ENCODE data around the gene SCD5. TPM values are rescaled to one million over a fixed set of nuclear protein-coding genes. Genes with fewer than 3 reads are reported as not detected.

Gene SCD5
- total RNA-seq, 4 donors from 2014 or later, result 17.6 to 28.4 (median 22.9) TPM

DNA sequence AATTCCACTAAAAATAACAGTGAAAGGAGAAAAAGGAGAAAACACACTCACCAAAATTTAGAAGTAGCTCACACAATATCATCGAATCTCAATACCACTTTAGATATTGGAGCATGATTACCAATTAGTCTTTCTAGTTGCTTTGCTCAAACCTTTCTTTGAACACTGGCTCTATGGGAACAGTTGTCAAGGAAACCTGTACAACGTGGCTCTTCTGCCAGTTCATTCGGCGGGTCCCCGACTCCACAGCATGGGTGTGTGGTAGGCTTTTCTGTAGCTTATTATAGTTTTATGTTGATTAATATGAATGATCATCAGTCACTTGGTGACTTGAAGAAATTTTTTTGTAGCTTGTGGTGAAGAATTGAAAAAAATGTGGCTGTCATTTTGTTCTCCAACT lies 186.6 kb downstream of the SCD5 start:
- no peak for DNase-seq (ENCODE audit: extremely low spot score)
- H3K27me3 ChIP-seq, result peaks cover 0 to 6% (median 0%) of the 10 kb centered on the region in 4 donors
- H3K4me3 ChIP-seq, result no peak overlapping the region
- no peak overlapping the region for H3K27ac ChIP-seq (replicated peaks in 1 of 4)
- TF ChIP-seq EP300 (IDR thresholded peaks at IDR 0.05), result no peak
- TF ChIP-seq, protein P1, sequence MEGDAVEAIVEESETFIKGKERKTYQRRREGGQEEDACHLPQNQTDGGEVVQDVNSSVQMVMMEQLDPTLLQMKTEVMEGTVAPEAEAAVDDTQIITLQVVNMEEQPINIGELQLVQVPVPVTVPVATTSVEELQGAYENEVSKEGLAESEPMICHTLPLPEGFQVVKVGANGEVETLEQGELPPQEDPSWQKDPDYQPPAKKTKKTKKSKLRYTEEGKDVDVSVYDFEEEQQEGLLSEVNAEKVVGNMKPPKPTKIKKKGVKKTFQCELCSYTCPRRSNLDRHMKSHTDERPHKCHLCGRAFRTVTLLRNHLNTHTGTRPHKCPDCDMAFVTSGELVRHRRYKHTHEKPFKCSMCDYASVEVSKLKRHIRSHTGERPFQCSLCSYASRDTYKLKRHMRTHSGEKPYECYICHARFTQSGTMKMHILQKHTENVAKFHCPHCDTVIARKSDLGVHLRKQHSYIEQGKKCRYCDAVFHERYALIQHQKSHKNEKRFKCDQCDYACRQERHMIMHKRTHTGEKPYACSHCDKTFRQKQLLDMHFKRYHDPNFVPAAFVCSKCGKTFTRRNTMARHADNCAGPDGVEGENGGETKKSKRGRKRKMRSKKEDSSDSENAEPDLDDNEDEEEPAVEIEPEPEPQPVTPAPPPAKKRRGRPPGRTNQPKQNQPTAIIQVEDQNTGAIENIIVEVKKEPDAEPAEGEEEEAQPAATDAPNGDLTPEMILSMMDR (IDR thresholded peaks at IDR 0.05), result no peak
- no peak for TF ChIP-seq POLR2AphosphoS5 (IDR thresholded peaks at IDR 0.05)
- TF ChIP-seq POLR2A (IDR thresholded peaks at IDR 0.05; ENCODE audit: low read depth), result no peak
- WGBS, result 88% methylated on average over 5 of the region's 5 CpGs
- intact Hi-C loops (cut with DNase I), result no loop called here
- H3K36me3 ChIP-seq, result no peaks in the 10 kb centered on the region
- H3K9me3 ChIP-seq, result no peaks in the 10 kb centered on the region
- H3K4me1 ChIP-seq, result no peaks in the 10 kb centered on the region

DNA sequence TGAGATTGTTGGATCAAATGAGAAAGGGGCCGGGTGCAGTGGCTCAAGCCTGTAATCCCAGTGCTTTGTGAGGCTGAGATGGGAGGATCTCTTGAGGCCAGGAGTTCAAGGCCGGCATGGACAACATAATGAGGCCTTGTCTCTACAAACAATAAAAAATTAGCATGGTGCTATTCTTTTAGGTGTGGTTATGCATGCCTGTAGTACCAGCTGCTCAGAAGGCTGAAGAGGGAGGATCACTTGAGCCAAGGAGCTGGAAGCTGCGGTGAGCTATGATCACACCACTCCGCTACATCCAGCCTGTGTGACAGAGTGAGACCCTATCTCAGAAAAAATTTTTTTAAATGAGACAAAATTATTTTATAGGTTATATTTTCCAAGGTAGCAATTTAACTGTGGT lies 187.1 kb downstream of the SCD5 start:
- H3K4me3 ChIP-seq, result no peak overlapping the region
- no peaks in the 10 kb centered on the region for H3K9me3 ChIP-seq
- DNase-seq (ENCODE audit: extremely low spot score), result no peak
- no peak overlapping the region for H3K27ac ChIP-seq (replicated peaks in 1 of 4)
- TF ChIP-seq POLR2A (IDR thresholded peaks at IDR 0.05; ENCODE audit: low read depth) (no peak), POLR2AphosphoS5 (IDR thresholded peaks at IDR 0.05) (no peak), EP300 (IDR thresholded peaks at IDR 0.05) (no peak)
- TF ChIP-seq, protein P1 (IDR thresholded peaks at IDR 0.05), result no peak
- no peaks in the 10 kb centered on the region for H3K4me1 ChIP-seq
- no peaks in the 10 kb centered on the region for H3K36me3 ChIP-seq
- 93% methylated on average over 4 of the region's 4 CpGs for WGBS
- intact Hi-C loops (cut with DNase I), result no loop called here
- H3K27me3 ChIP-seq, result peaks cover 0 to 6% (median 0%) of the 10 kb centered on the region in 4 donors

DNA sequence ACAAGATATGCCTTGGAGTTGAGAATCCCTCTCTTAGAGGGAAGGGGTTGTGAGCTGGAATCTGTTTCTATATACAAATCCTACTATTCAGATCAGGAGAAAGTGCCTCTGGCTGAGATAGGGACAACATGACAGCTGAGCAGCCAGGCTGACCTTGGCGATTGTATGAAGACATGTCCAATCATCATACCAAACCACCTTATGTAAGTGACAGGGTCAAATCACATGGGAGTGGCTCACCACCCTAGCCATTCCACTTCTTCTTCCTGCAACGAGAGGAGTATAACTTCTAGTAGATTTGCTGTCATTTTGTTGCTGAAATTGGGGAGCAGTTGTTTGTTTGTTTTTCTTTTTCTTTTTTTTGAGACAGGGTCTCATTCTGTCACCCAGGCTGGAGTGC lies 188.6 kb downstream of the SCD5 start:
- no peaks in the 10 kb centered on the region for H3K9me3 ChIP-seq
- TF ChIP-seq EP300 (IDR thresholded peaks at IDR 0.05), result no peak
- TF ChIP-seq POLR2AphosphoS5 (IDR thresholded peaks at IDR 0.05), result no peak
- TF ChIP-seq POLR2A (IDR thresholded peaks at IDR 0.05; ENCODE audit: low read depth), result no peak
- TF ChIP-seq, protein P1 (IDR thresholded peaks at IDR 0.05), result no peak
- WGBS, result 92% methylated on average over 2 of the region's 2 CpGs
- no peak overlapping the region for H3K4me3 ChIP-seq
- intact Hi-C loops (cut with DNase I), result no loop called here
- no peaks in the 10 kb centered on the region for H3K36me3 ChIP-seq
- DNase-seq (ENCODE audit: extremely low spot score), result no peak
- H3K4me1 ChIP-seq, result no peaks in the 10 kb centered on the region
- no peaks in the 10 kb centered on the region for H3K27me3 ChIP-seq
- H3K27ac ChIP-seq (replicated peaks in 1 of 4), result no peak overlapping the region

DNA sequence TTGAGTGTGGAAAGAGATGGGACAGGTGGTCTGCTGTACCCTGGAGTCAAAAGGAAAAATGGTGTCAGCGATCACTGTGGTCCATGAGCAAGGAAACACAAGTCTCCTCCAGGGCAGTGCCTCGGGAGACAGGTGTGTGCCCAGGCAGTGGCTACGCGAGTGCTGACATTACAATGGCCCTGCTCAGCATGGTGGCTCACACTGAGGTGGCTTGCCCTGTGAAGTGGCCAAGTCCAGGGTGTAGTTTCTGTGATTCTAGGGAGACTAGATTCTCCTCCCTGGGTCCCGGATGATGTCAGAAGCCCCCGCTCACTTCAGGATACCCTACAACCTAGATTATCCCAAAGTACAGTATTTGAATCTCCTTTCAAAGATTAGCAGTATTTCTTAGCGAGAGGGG lies 192.0 kb downstream of the SCD5 start:
- 95% methylated on average over 7 of the region's 7 CpGs for WGBS
- Histone ChIP-seq H3K4me1 (no peaks in the 10 kb centered on the region), H3K36me3 (no peaks in the 10 kb centered on the region), H3K27me3 (no peaks in the 10 kb centered on the region), H3K9me3 (no peaks in the 10 kb centered on the region), H3K27ac (replicated peaks in 1 of 4) (no peak overlapping the region), H3K4me3 (no peak overlapping the region)
- intact Hi-C loops (cut with DNase I), result no loop called here
- TF ChIP-seq POLR2AphosphoS5 (IDR thresholded peaks at IDR 0.05) (no peak), POLR2A (IDR thresholded peaks at IDR 0.05; ENCODE audit: low read depth) (no peak), EP300 (IDR thresholded peaks at IDR 0.05) (no peak)
- TF ChIP-seq, protein P1 (IDR thresholded peaks at IDR 0.05), result no peak
- DNase-seq (ENCODE audit: extremely low spot score), result no peak

DNA sequence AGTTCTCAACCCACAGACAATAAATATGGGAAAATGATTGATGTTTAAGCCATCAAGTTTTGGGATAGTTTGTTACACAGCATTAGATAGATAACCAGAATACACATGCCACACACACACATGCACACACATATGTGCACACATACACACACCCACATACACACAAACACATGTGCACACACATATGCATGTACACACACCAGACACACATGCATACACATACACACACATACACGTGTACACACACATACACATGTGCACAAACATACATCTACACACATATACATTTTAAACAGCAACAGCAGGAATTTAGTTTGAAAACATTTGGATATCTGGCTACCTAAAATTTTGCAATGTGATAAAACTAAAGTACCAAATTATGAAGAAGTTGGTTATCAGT lies 194.1 kb downstream of the SCD5 start:
- H3K4me3 ChIP-seq, result no peak overlapping the region
- H3K36me3 ChIP-seq, result no peaks in the 10 kb centered on the region
- H3K27ac ChIP-seq (replicated peaks in 1 of 4), result no peak overlapping the region
- no peaks in the 10 kb centered on the region for H3K9me3 ChIP-seq
- WGBS, result 87% methylated on average over 1 of the region's 1 CpG
- intact Hi-C loops (cut with DNase I), result no loop called here
- no peaks in the 10 kb centered on the region for H3K4me1 ChIP-seq
- no peaks in the 10 kb centered on the region for H3K27me3 ChIP-seq
- no peak for TF ChIP-seq EP300 (IDR thresholded peaks at IDR 0.05)
- TF ChIP-seq, protein P1 (IDR thresholded peaks at IDR 0.05), result no peak
- TF ChIP-seq POLR2A (IDR thresholded peaks at IDR 0.05; ENCODE audit: low read depth), result no peak
- TF ChIP-seq POLR2AphosphoS5 (IDR thresholded peaks at IDR 0.05), result no peak
- no peak for DNase-seq (ENCODE audit: extremely low spot score)

Measured in esophagus muscularis mucosa (tissue), 4 donors.